ENCODE data around the gene ARL11.
"Not testable (repeated sequence)": the region's sequence is repeated elsewhere in the genome, so short reads cannot be mapped to it uniquely, and the experiment has no call there.

ARL11 gene

GRCh38 chr13:49627831-49628652, at the start of gene ARL11:
Gene ARL11 (plus strand): TSS chr13:49628507. CDS start chr13:49630448, 1,941 bp downstream.
- DNase-seq, result peak in 19 of 56 donors; percentile 2 to 39 (median 10)

DNA sequence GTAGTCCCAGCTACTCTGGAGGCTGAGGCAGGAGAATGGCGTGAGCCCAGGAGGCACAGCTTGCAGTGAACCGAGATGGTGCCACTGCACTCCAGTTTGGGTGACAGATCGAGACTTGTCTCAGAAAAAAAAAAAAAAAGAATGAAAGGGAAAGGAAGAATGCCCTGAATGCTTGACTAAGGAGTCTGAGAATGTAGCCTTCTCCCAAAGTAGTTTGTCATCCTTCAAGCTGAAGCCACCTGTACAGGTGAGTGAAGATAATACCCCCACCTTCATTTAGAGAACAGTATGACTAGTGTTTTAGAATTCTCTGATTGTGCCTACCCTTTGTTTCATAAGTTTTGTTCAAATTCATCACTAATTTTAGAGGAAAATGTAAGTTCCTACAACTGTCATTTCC, 48.8 kb upstream of the ARL11 start:
- no peak for DNase-seq

GRCh38 chr13:49580980-49581680, 47.2 kb upstream of the ARL11 start:
- DNase-seq, result no peak

GRCh38 chr13:49584771-49585182, 43.5 kb upstream of the ARL11 start:
- DNase-seq, result peak in 13 of 56 donors; percentile 7 to 56 (median 30)

GRCh38 chr13:49585220-49586157, 42.8 kb upstream of the ARL11 start, which contains the start of gene RCBTB1:
Gene RCBTB1 (minus strand): TSS chr13:49585558. CDS start chr13:49567279, 18,279 bp downstream.
- DNase-seq, result peak in 55 of 56 donors; percentile 12 to 86 (median 70)

- peak in 6 of 56 donors; percentile 1 to 6 (median 3) for DNase-seq
Observed at GRCh38 chr13:49586717-49587116, 41.6 kb upstream of the ARL11 start.

GRCh38 chr13:49587311-49587847, 40.9 kb upstream of the ARL11 start:
- DNase-seq, result no peak

- not testable (repeated sequence) for DNase-seq
Observed at GRCh38 chr13:49590714-49591113, 37.6 kb upstream of the ARL11 start.

- not testable (repeated sequence) for DNase-seq
Observed at GRCh38 chr13:49593876-49594275, 34.4 kb upstream of the ARL11 start.

DNA sequence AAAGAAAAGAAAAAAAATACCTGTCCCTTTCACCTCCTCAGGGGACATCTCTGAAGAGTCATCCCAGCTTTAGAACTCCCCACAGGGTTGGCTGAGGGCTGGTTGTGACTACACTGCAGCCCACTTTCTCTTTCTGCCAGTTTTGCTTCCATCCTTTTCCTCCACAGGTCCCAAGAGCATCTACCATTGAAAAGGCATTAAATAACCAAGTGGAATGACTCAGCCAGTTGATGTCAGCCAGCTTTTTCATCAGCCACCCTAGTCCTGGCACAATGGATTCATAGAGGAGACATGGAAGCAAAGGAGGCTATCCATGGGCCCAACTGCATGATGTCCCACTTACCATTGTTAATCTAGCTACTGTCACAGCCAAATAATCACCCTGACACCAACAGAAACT, 33.7 kb upstream of the ARL11 start:
- DNase-seq, result no peak

DNA sequence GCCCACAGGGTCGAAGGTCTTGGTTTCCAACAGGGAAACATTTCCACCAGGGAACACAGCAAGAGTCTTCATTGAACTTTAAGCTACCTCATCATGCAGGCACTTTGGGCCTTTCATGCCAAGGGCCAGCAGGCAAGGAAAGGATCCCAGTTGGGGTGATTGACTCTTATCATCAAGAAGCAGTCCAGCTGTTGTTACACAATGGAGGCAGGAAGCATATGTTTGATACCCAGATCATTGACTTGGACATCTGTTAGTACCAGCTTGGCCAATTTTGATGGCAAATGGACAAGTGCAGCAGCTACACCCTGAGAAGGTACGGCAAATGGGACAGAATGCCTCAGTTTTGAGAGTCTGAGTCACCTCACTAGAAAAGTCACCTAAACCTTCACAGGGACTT, 32.1 kb upstream of the ARL11 start:
- no peak for DNase-seq

GRCh38 chr13:49597043-49597641, 31.2 kb upstream of the ARL11 start:
- DNase-seq, result no peak

GRCh38 chr13:49602005-49602404, 26.3 kb upstream of the ARL11 start:
- no peak for DNase-seq

GRCh38 chr13:49602615-49603014, 25.7 kb upstream of the ARL11 start:
- not testable (repeated sequence) for DNase-seq

- DNase-seq, result no peak
Observed at GRCh38 chr13:49604570-49604969, 23.7 kb upstream of the ARL11 start.

- DNase-seq, result peak; percentile 12 to 92 (median 70)
Observed at GRCh38 chr13:49606747-49607648, 21.3 kb upstream of the ARL11 start.

- DNase-seq, result no peak
Observed at GRCh38 chr13:49607761-49608160, 20.5 kb upstream of the ARL11 start.

DNA sequence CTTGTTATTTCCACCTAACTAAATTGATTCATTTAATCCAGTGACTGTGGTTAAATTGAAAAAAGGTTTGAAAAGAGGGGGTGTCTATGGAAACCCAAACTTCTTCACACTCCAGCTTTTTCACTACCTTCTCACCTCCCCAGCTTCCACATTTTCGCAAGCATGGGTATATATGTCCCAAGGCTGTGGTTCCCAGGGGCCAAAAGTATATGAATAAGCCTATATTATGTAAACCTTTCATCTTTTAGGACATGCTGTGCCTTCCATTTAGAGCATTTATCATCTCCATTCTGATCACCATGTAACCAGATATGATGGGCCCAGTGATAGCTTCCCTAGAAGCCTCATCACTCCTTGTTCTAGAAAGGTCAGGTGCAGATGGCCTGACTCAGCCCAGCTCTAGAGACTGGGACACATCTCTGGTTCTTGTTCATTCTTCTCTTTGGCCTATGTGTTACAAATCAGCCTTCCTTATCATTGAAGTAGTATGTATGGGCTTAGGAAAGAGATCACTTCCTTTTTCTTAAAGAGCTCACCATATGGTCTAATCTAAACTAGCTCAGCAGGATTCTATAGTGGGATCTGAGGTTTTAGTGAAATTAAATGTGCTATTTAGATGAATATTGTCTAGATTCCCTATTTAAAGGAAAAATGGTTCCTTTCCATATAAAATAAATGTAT, 19.5 kb upstream of the ARL11 start:
- no peak for DNase-seq

- DNase-seq, result no peak
Observed at GRCh38 chr13:49610176-49610575, 18.1 kb upstream of the ARL11 start.

Data from nucleus accumbens (tissue), 56 donors.